Endometrial microvascular endothelial cells (primary cell): ENCODE results near the gene CHST15. TPM values are rescaled to one million over a fixed set of nuclear protein-coding genes. Genes with fewer than 3 reads are reported as not detected.

ENCODE experiments used
- in situ Hi-C: cut with HindIII; loops from 2 replicates; pipeline ENCODE4 v1.10.0; 2017; ENCODE audit warnings: low sequenced_read_pairs, low pct_unique_long_range_greater_than_20kb; ENCODE audit errors: inconsistent ontology term
- total RNA-seq: library from RNA; depleted of rRNA; stranded (reverse); fragments of >200 nt; gene quantifications from one replicate; pipeline ENCODE4 v1.2.3, GENCODE V29; 2015; ENCODE audit errors: inconsistent ontology term

CHST15 gene
- total RNA-seq, 1 donor from 2014 or later = 6.9 TPM

- in situ Hi-C loops = loop anchor here (25.0 kb wide), 1 partner anchor 389 kb away; no protein-coding TSS in a partner anchor
Measured at GRCh38 chr10:123998197-123999141, 94.9 kb downstream of the CHST15 start.

GRCh38 chr10:123997486-123998196 is 95.8 kb downstream of the CHST15 start:
- in situ Hi-C loops = loop anchor here (25.0 kb wide), 1 partner anchor 390 kb away; no protein-coding TSS in a partner anchor

- in situ Hi-C loops = loop anchor here (25.0 kb wide), 1 partner anchor 390 kb away; no protein-coding TSS in a partner anchor
Measured at GRCh38 chr10:123997013-123997412, 96.4 kb downstream of the CHST15 start.

- in situ Hi-C loops = loop anchor here (25.0 kb wide), 1 partner anchor 391 kb away; no protein-coding TSS in a partner anchor
Measured at GRCh38 chr10:123996302-123996701, 97.1 kb downstream of the CHST15 start.

- in situ Hi-C loops = loop anchor here (25.0 kb wide), 1 partner anchor 392 kb away; no protein-coding TSS in a partner anchor
Measured at GRCh38 chr10:123995461-123996131, 97.8 kb downstream of the CHST15 start.

- in situ Hi-C loops = loop anchor here (25.0 kb wide), 1 partner anchor 392 kb away; no protein-coding TSS in a partner anchor
Measured at GRCh38 chr10:123995082-123995460, 98.3 kb downstream of the CHST15 start.

- in situ Hi-C loops = loop anchor here (25.0 kb wide), 1 partner anchor 393 kb away; no protein-coding TSS in a partner anchor
Measured at GRCh38 chr10:123994417-123995081, 98.8 kb downstream of the CHST15 start.

GRCh38 chr10:123993534-123994416 is 99.6 kb downstream of the CHST15 start:
- in situ Hi-C loops = loop anchor here (25.0 kb wide), 1 partner anchor 394 kb away; no protein-coding TSS in a partner anchor

- in situ Hi-C loops = loop anchor here (25.0 kb wide), 1 partner anchor 395 kb away; no protein-coding TSS in a partner anchor
Measured at GRCh38 chr10:123991611-123992570, 101.5 kb downstream of the CHST15 start.

GRCh38 chr10:123990889-123991288 is 102.5 kb downstream of the CHST15 start:
- in situ Hi-C loops = loop anchor here (25.0 kb wide), 1 partner anchor 396 kb away; no protein-coding TSS in a partner anchor

GRCh38 chr10:123988694-123989093 is 104.7 kb downstream of the CHST15 start:
- in situ Hi-C loops = loop anchor here (25.0 kb wide), 1 partner anchor 399 kb away; no protein-coding TSS in a partner anchor

- in situ Hi-C loops = loop anchor here (25.0 kb wide), 1 partner anchor 401 kb away; no protein-coding TSS in a partner anchor
Measured at GRCh38 chr10:123986736-123987135, 106.7 kb downstream of the CHST15 start.

- in situ Hi-C loops = no loop called here
Measured at GRCh38 chr10:123974406-123974805, 119.0 kb downstream of the CHST15 start.

GRCh38 chr10:123972481-123973401 is 120.7 kb downstream of the CHST15 start:
- in situ Hi-C loops = no loop called here

GRCh38 chr10:123970927-123971286 is 122.5 kb downstream of the CHST15 start:
- in situ Hi-C loops = no loop called here
